Measurements from ENCODE around the gene DLGAP1.

- TF ChIP-seq CTCF (IDR thresholded peaks at IDR 0.05): no peak
- TF ChIP-seq POLR2AphosphoS5 (IDR thresholded peaks at IDR 0.05): no peak
- TF ChIP-seq POLR2A (IDR thresholded peaks at IDR 0.05): no peak
These were observed 320.4 kb downstream of the DLGAP1 start for GRCh38 chr18:4134700-4135099.
